UCSD-AML1 (cell line): Measurements from ENCODE around the gene PRSS50.

Source experiments
- DNase-seq: peaks from one replicate; lab custom pipeline; 2025; ENCODE audit not compliant: unreplicated experiment; lab: John Stamatoyannopoulos, UW

The PRSS50 gene

DNA sequence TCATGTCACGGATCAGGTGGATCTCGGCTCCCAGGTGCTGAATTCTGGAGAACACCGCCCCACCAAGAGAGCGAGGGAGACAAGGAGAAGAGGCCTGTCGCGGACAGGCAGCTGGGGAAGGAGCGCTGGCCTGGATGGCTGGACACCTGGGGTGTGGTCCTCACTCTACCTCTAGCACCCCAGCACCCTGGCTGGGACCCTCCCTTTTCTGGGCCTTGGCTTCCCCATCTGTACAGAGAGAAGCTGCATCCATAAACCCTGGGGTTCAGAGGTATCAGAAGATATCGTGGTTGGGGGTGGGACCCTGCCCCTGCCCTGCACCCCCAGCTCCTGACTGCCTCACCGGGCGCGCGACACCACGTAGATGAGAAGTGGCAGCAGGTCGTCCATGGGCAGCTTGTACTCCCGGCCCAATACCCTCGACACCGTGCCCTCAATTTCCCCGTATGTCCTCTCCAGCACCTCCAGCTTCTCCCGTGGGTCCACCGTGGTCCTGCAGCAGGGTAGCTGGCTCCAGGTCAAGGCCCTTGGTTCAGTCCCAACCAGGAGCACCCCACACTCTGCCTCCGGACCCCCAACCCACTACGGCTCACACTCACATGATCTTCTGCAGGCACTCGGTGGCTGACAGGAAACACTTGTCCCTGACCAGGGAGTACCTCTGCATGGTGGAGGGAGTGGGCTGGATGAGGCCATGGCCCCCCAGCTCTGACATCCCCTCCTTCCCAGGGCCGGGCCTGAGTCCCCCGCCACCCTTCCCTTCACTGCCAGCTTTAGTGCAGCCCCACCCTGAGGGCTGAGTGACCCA lies 45.9 kb downstream of the PRSS50 start:
- DNase-seq, result no peak

GRCh38 chr3:46670891-46671427 lies 46.7 kb downstream of the PRSS50 start:
- no peak for DNase-seq

- DNase-seq, result no peak
Observed at GRCh38 chr3:46670000-46670890, 47.4 kb downstream of the PRSS50 start.

DNA sequence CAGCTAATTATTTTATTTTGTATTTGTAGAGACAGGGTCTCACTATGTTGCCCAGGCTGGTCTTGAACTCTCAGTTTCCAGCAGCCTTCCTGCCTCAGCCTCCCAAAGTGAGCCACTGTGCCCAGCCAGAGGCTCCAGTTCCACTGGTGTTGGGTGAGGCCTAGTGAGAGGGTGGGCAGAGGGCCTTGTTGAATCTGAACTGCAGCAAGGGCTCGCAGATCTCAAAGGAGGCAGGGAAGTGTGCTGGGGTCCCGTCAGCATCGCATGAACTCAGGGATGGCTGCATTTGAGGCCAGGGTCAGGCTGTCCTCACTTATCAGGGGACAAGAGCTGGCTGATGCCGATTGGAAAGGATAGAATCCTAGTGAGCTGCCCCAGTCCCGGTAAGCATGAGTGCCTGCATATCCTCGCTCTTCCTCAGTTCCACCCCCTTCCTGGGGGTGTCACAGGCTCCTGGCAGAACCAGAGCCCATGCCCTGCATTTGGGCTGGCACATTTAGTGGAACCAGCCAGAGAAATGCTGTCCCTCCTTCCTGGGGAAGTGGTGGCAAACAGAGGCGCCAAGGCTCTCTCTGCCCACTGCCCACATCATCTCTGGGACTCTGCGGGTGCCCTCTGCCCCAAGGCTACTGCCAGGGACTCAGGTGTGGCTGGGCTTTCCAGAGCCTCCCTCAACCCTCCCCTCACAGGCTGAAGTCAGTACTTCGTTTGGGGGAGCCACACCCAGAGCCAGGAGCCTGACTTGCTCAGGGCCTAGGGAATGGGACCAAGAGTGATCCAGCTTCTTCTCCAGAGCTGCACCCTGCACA lies 48.3 kb downstream of the PRSS50 start:
- no peak for DNase-seq

DNA sequence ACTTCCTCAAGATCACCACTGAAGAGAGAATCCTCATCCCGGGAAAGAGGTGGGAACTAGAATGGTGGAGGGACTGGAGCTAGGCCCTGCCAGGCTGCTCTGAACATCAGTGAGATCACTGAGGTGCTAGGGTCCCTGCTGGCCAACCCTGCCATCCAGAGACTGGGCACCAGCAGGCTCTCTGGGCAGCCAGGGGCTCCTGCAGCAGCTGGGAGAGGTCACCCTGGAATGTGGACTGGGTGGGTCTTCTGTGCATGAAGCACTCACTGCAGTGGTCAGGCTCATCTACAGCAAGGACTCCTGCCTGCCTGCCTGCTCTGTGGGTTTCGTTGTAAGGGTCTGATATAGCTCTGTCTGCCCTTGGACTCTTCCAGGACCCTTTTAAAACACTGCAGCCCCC lies 49.1 kb downstream of the PRSS50 start:
- no peak for DNase-seq

DNA sequence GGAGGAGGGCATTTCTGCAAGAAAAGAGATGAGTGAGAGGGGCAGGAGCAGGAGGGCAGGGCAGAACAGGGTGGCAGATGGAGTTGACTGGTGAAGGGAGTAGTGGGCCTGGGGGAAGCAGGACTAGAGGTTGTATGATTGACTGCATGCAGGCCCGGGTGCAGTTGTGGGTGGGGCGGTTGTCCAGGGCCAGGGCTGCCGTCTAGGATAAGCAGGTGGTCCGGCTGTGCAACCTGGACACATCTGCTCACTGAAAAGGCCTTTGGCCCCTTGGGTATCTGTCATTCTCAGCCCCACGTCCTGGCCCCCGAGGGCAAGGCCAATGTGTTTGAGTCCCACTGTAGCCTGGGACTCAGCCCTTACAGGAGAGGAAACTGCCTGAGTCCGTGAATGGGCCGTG lies 49.6 kb downstream of the PRSS50 start:
- no peak for DNase-seq

GRCh38 chr3:46667657-46668056 lies 50.0 kb downstream of the PRSS50 start:
- DNase-seq, result no peak

DNA sequence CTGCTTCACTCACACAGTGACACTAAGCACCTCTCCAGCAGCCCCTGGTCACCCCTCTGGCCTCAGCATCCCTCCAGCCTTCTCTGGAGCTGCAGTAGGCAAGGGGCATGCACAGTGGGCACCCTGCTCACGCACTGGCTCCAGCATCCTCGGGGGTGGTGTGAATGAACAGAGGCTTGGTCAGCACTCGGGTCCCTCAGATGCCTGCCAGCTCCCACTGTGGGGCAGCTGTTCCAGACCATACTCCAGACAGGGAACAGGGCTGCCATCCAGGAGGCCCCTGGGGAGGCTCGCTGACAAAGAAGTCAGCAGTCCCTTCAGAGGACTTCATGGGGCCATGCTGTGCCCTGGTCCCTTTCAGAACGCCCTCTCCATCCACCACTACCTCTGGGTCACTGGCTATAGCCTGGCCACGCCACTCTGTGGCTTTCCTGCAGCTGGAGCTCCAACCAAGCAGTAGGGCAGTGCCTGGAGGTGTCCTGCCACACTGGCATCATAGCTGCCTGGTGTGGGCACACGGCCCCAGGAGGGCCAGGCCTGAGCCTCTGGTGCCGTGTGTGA lies 50.5 kb downstream of the PRSS50 start:
- no peak for DNase-seq

DNA sequence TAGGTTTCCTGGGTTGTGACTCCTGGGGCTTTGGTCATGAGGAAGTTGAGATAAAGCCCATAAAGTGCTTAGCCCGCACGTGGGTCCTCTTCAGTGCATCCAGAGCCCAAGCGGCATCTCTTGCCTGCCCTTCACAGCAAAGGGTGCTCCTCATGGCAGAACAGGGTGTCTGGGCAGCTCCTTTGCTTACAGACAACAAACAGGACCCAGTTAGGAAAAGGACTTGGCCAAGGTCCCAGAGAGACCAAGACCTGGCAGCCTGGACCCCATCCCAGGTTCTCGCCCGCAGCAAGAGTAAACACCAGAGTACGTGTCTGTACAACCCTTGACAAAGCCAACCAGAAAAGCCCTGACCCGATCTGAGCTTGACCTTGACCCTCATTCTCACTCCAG lies 51.2 kb downstream of the PRSS50 start:
- no peak for DNase-seq

DNA sequence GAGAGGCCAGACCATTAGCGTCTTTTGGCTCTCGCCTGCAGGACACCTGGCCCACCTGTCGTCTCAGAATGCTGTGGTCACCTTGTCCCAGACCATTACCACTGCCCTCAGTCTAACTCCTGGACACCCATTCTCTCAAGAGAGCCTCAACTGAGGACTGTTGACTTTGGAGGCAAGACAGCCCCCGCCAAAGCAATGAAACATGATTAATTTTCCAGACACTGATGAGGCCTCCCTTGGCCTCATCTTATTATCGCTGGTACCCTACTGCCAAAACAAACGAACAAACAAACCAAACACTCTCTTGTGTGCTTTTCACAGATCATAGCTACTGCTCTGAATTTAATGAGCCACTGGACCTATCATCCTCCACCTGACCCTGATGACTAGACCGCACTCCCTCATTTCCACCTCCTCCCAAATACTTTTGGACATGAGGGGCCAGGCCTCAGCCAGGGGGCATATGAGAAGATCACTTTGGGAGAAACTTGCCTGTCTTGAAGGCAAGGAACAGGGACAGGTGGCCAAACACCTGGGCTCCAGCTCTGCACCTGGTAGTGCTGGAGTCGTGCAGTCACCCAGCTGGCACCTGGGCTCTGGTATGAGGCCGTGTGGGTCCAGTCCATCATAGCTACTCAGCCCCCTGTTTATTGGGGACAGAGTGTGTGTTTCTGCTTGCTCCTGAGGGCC lies 51.8 kb downstream of the PRSS50 start:
- no peak for DNase-seq

DNA sequence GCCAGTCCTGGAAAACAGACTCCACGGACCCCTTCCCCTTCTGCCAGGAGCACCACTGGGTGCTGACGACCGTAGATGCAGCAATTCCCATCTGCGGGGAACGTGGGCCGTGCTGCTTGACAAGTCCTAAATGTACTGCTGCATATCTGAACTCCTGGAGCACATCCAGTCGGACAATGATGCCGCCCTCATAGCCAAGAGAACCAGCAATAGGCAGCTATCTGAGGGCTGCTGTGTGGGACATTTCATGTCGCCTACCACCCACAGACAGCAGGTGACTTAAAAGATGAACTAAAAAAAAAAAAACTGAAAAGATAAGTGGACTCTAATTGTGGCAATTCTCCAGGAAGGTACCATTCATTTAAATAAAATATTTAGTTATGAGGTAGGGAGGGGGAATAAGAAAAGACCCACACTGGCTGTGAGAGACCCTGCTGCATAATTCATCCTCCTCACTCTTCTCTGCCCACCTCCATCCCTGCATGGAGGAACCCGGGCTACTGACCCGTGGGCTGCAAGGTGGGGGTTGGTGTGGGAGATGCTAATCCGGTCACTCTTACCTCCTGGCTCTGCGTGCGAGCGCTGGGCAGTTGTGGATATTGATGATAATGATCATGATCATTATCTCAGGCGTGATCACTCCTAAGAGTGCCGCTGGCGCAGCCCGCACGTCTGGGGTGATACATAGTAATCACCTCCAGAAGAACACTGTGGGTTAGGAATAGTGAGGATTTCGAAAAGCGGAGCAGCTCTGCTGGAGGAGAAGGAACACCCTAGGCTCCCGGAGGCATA lies 52.5 kb downstream of the PRSS50 start:
- no peak for DNase-seq

DNA sequence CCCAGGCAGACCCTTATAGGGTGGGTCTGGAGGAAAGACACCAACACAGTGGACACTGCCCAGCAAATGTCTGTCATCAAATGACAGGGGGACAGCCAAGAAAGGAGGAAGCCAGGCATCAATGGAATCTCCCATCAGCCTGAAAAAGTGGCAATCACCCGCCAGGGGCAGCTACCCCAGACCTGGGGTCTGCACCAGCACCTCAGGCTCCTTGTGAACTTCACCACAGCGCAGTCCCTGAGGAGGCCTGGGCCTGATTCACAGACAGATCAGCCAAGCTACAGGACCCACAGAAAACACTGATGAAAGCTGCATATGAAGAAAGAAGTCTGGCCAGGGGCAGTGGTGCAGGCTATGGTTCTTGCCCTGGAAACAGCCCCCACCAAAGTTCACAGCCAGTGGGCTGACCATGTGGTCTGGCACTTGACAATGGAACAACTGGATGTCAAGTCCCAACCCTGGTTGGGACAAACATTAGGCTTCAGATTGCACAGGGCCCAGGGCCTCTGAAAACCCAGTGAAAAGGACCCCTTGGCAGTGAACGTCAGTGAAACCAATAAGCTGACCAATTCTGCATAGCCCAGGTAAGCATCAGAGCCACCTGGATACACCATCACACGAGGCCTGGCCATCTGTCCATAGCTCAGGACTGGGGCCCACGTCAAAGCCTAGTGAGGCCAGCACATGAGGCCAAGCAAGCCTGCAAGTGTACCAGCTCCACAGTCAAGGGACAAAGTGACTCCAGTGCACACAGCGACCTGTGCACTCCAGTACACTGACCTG lies 53.3 kb downstream of the PRSS50 start:
- no peak for DNase-seq

DNA sequence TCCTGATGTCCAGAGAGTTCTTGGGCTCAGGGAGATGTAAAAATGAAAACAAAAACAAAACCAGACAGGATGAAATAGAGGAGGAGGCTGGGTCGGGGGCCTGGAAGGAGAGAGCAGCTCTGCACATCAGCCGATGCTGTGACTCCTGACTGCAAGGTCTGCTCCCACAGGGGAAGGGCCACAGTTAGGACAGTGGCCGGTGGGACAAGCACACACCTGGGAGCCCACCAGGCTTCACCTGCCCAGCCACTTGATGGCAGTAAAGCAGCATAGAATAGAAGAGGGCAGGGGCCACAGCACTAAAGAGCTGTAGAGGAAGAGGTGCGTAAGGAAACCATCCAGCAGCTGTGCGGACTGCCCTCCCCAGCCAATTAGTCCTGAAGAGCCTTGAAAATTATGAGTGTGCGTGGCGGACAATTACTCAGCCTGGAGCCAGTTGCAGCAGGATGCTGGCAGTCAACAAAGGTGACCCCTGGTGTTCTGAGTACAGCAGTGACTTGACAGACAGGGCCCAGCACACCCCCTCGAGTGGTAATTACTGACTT lies 54.0 kb downstream of the PRSS50 start:
- peak; percentile 40 for DNase-seq

DNA sequence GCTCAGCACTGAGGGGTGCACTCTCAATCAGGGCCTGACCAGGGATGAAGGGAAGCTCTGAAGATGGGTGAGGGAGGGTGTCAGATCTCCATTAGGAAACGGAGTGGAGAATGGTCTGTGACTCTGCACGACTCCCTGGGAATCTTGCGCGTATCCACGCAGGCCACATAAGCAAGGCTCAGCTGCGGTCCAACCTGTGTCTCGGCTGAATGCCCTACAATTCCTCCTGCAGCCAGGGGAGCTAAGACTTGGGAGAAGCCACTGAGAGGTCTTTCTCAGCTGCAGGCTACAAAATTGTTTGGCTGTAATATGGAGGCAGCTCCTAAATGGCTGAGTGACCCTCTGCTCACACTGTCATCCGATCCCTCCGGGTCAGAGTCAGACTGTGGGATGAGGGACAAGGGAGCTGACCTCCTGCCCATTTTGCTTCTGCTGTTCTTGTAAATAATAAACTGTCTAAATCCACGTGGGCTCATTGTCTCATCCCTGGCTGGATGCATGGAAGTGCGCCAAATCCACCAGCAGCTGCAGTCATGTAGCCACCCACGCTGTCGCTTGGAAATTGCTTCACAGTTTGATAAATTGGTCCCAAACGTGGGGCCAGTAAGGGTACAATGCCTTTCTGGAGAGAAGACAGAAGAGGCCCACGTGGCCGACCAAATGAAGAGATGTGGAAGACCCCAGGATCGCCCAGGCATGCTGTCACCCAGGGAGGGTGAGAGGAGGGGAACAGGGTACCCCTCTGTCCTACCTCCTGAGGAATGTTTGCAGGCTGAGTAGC lies 54.7 kb downstream of the PRSS50 start:
- no peak for DNase-seq
